ENCODE measurements around the gene GBA3. TPM values are rescaled to one million over a fixed set of nuclear protein-coding genes. Genes with fewer than 3 reads are reported as not detected.

GBA3 gene
- total RNA-seq, 1 donor from 2014 or later: 0.30 TPM

GRCh38 chr4:22695029-22695428 lies 2.3 kb downstream of the GBA3 start:
- no peak for DNase-seq (ENCODE audit: low read depth)

GRCh38 chr4:22695917-22696316 lies 3.2 kb downstream of the GBA3 start:
- peak; percentile 91 for DNase-seq (ENCODE audit: low read depth)

GRCh38 chr4:22703912-22704311 lies 11.2 kb downstream of the GBA3 start:
- DNase-seq (ENCODE audit: low read depth): no peak

GRCh38 chr4:22707390-22707789 lies 14.7 kb downstream of the GBA3 start:
- no peak for DNase-seq (ENCODE audit: low read depth)

- no peak for DNase-seq (ENCODE audit: low read depth)
These were observed 16.2 kb downstream of the GBA3 start for GRCh38 chr4:22708961-22709360.

- DNase-seq (ENCODE audit: low read depth): no peak
These were observed 19.4 kb downstream of the GBA3 start for GRCh38 chr4:22712105-22712504.

- peak; percentile 8 for DNase-seq (ENCODE audit: low read depth)
These were observed 19.8 kb downstream of the GBA3 start for GRCh38 chr4:22712529-22712928.

GRCh38 chr4:22713841-22714240 lies 21.1 kb downstream of the GBA3 start:
- no peak for DNase-seq (ENCODE audit: low read depth)

GRCh38 chr4:22719218-22719617 lies 26.5 kb downstream of the GBA3 start:
- DNase-seq (ENCODE audit: low read depth): no peak

- no peak for DNase-seq (ENCODE audit: low read depth)
These were observed 27.4 kb downstream of the GBA3 start for GRCh38 chr4:22720091-22720490.

- DNase-seq (ENCODE audit: low read depth): no peak
These were observed 28.5 kb downstream of the GBA3 start for GRCh38 chr4:22721204-22721603.

GRCh38 chr4:22730021-22730420 lies 37.3 kb downstream of the GBA3 start:
- DNase-seq (ENCODE audit: low read depth): no peak

- no peak for DNase-seq (ENCODE audit: low read depth)
These were observed 41.1 kb downstream of the GBA3 start for GRCh38 chr4:22733816-22734215.

- no peak for DNase-seq (ENCODE audit: low read depth)
These were observed 44.2 kb downstream of the GBA3 start for GRCh38 chr4:22736912-22737311.

GRCh38 chr4:22739968-22740367 lies 47.2 kb downstream of the GBA3 start:
- peak; percentile 97 for DNase-seq (ENCODE audit: low read depth)

GRCh38 chr4:22741744-22742143 lies 49.0 kb downstream of the GBA3 start:
- peak; percentile 20 for DNase-seq (ENCODE audit: low read depth)

- DNase-seq (ENCODE audit: low read depth): no peak
These were observed 50.6 kb downstream of the GBA3 start for GRCh38 chr4:22743290-22743689.

- DNase-seq (ENCODE audit: low read depth): peak; percentile 28
These were observed 51.8 kb downstream of the GBA3 start for GRCh38 chr4:22744478-22745062.

- DNase-seq (ENCODE audit: low read depth): no peak
These were observed 52.5 kb downstream of the GBA3 start for GRCh38 chr4:22745234-22745633.

GRCh38 chr4:22754116-22754515 lies 61.4 kb downstream of the GBA3 start:
- peak; percentile 80 for DNase-seq (ENCODE audit: low read depth)

GRCh38 chr4:22762548-22762947 lies 69.8 kb downstream of the GBA3 start:
- no peak for DNase-seq (ENCODE audit: low read depth)

- DNase-seq (ENCODE audit: low read depth): no peak
These were observed 71.4 kb downstream of the GBA3 start for GRCh38 chr4:22764183-22764582.

GRCh38 chr4:22766068-22766467 lies 73.3 kb downstream of the GBA3 start:
- no peak for DNase-seq (ENCODE audit: low read depth)

- DNase-seq (ENCODE audit: low read depth): no peak
These were observed 85.9 kb downstream of the GBA3 start for GRCh38 chr4:22778547-22779163.
